HG02623 (cell line): ENCODE measurements around the gene VARS2.
"Not testable (repeated sequence)": the region's sequence is repeated elsewhere in the genome, so short reads cannot be mapped to it uniquely, and the experiment has no call there.

ENCODE experiments used
- ATAC-seq: cut with Tn5 transposase; IDR thresholded peaks from one replicate; pipeline ENCODE4 v1.9.1; 2021; ENCODE audit warnings: moderate library complexity; ENCODE audit not compliant: unreplicated experiment

Gene VARS2

GRCh38 chr6:30898750-30899360 lies 15.2 kb upstream of the VARS2 start:
- ATAC-seq, result no peak

- ATAC-seq, result no peak
These were observed 13.1 kb upstream of the VARS2 start for GRCh38 chr6:30900863-30901417.

GRCh38 chr6:30901436-30901835 lies 12.6 kb upstream of the VARS2 start:
- ATAC-seq, result no peak

GRCh38 chr6:30902196-30902595 lies 11.8 kb upstream of the VARS2 start:
- ATAC-seq, result not testable (repeated sequence)

GRCh38 chr6:30902709-30903108 lies 11.3 kb upstream of the VARS2 start:
- no peak for ATAC-seq

GRCh38 chr6:30903236-30903635 lies 10.8 kb upstream of the VARS2 start:
- ATAC-seq, result no peak

- not testable (repeated sequence) for ATAC-seq
These were observed 6.7 kb upstream of the VARS2 start for GRCh38 chr6:30907290-30907757.

GRCh38 chr6:30907758-30908591 lies 6.1 kb upstream of the VARS2 start, which contains the start of gene GTF2H4:
Gene GTF2H4, plus strand, starts transcription at chr6:30908207.
- peak; percentile 91 for ATAC-seq

GRCh38 chr6:30908700-30909099 lies 5.3 kb upstream of the VARS2 start:
- ATAC-seq, result no peak

- not testable (repeated sequence) for ATAC-seq
These were observed 3.6 kb upstream of the VARS2 start for GRCh38 chr6:30910473-30910872.

GRCh38 chr6:30912746-30913520 lies 1.1 kb upstream of the VARS2 start:
- ATAC-seq, result no peak

- no peak for ATAC-seq
These were observed 340 bp upstream of the VARS2 start for GRCh38 chr6:30913721-30914075.

GRCh38 chr6:30914854-30915590 lies 984 bp downstream of the VARS2 start:
- ATAC-seq, result no peak

GRCh38 chr6:30915591-30915946 lies 1.5 kb downstream of the VARS2 start:
- no peak for ATAC-seq

- no peak for ATAC-seq
These were observed 3.0 kb downstream of the VARS2 start for GRCh38 chr6:30917041-30917440.

- ATAC-seq, result no peak
These were observed 3.4 kb downstream of the VARS2 start for GRCh38 chr6:30917487-30917886.

- no peak for ATAC-seq
These were observed 4.6 kb downstream of the VARS2 start for GRCh38 chr6:30918670-30919069.

- no peak for ATAC-seq
These were observed 8.4 kb downstream of the VARS2 start for GRCh38 chr6:30922447-30922852.

- not testable (repeated sequence) for ATAC-seq
These were observed 10.1 kb downstream of the VARS2 start for GRCh38 chr6:30924040-30924627.

- ATAC-seq, result no peak
These were observed 12.6 kb downstream of the VARS2 start for GRCh38 chr6:30926644-30927043.
